WTC11 (cell line): ENCODE measurements around the gene USP49. TPM values are rescaled to one million over a fixed set of nuclear protein-coding genes. Genes with fewer than 3 reads are reported as not detected.
A peak's percentile ranks its signal among the peaks of the same experiment; 100 is the strongest.

Source experiments
- ATAC-seq: fragments of 200-7000 bp; cut with Tn5 transposase; 2 replicates; pipeline ENCODE4 v1.10.0; 2021; ENCODE audit warnings: mild to moderate bottlenecking, moderate library complexity
- CTCF ChIA-PET: fragments of 300-600 bp; sonication (Branson Sonifier 250); formaldehyde crosslinking; loops from one replicate; lab custom pipeline; 2021; ENCODE audit warnings: antibody characterized with exemption; lab: Charles Lee
- POLR2A ChIA-PET: fragments of 350-600 bp; sonication (Branson Sonifier 250); formaldehyde crosslinking; loops from one replicate; lab custom pipeline; 2021; ENCODE audit warnings: antibody characterized with exemption; lab: Charles Lee
- DNase-seq: peaks from one replicate; pipeline ENCODE4 v3.0.0; 2021; ENCODE audit warnings: low spot score
- H3K27ac Mint-ChIP-seq: 2 replicates; pipeline ENCODE4 v1.8.0; 2021; ENCODE audit warnings: mixed read lengths
- H3K27me3 Mint-ChIP-seq: 2 replicates; pipeline ENCODE4 v1.8.0; 2021; ENCODE audit warnings: low read depth, mild to moderate bottlenecking, moderate library complexity, mixed read lengths
- H3K36me3 Mint-ChIP-seq: 2 replicates; pipeline ENCODE4 v1.8.0; 2021; ENCODE audit warnings: mixed read lengths
- H3K4me1 Mint-ChIP-seq: 2 replicates; pipeline ENCODE4 v1.8.0; 2022; ENCODE audit warnings: mixed read lengths
- H3K4me3 Mint-ChIP-seq: 2 replicates; pipeline ENCODE4 v1.8.0; 2021; ENCODE audit warnings: mild to moderate bottlenecking, moderate library complexity, mixed read lengths
- H3K9me3 Mint-ChIP-seq: 2 replicates; pipeline ENCODE4 v1.8.0; 2021; ENCODE audit warnings: mixed read lengths
- AFF4 ChIP-seq: sonication (generic); formaldehyde crosslinking; IDR thresholded peaks from 2 replicates; pipeline ENCODE4 v1.8.1; 2023; ENCODE audit warnings: mild to moderate bottlenecking, missing genetic modification reagents, borderline replicate concordance
- CREB1 ChIP-seq: sonication (generic); formaldehyde crosslinking; IDR thresholded peaks from 2 replicates; pipeline ENCODE4 v1.8.0; 2023; ENCODE audit warnings: mild to moderate bottlenecking, missing genetic modification reagents
- ERG ChIP-seq: fragments of 250-450 bp; sonication (Bioruptor Pico); IDR thresholded peaks from 2 replicates; pipeline ENCODE4 v1.8.0; 2021; ENCODE audit warnings: mild to moderate bottlenecking
- ESRRA ChIP-seq: sonication (generic); formaldehyde crosslinking; IDR thresholded peaks from 2 replicates; pipeline ENCODE4 v1.8.1; 2022; ENCODE audit warnings: mild to moderate bottlenecking, missing genetic modification reagents, borderline replicate concordance
- FOXJ3 ChIP-seq: sonication (generic); formaldehyde crosslinking; IDR thresholded peaks from 2 replicates; pipeline ENCODE4 v1.9.0; 2021; ENCODE audit warnings: missing genetic modification reagents, mild to moderate bottlenecking, borderline replicate concordance
- FOXK1 ChIP-seq: sonication (generic); formaldehyde crosslinking; IDR thresholded peaks from 2 replicates; pipeline ENCODE4 v1.8.0; 2022; ENCODE audit warnings: mild to moderate bottlenecking, moderate library complexity, missing genetic modification reagents
- GABPB1 ChIP-seq: sonication (generic); formaldehyde crosslinking; IDR thresholded peaks from 2 replicates; pipeline ENCODE4 v1.8.1; 2023; ENCODE audit warnings: mild to moderate bottlenecking, missing genetic modification reagents
- GRHL2 ChIP-seq: fragments of 250-450 bp; sonication (Bioruptor Pico); IDR thresholded peaks from 2 replicates; pipeline ENCODE4 v1.8.0; 2022; ENCODE audit warnings: mild to moderate bottlenecking, moderate library complexity; ENCODE audit not compliant: insufficient replicate concordance, severe bottlenecking
- KAT7 ChIP-seq: sonication (generic); formaldehyde crosslinking; IDR thresholded peaks from 2 replicates; pipeline ENCODE4 v1.8.1; 2023; ENCODE audit warnings: missing genetic modification reagents, mild to moderate bottlenecking, borderline replicate concordance
- MLX ChIP-seq: sonication (generic); formaldehyde crosslinking; IDR thresholded peaks from 2 replicates; pipeline ENCODE4 v1.8.1; 2023; ENCODE audit warnings: mild to moderate bottlenecking, missing genetic modification reagents, moderate library complexity
- NFATC4 ChIP-seq: fragments of 250-450 bp; sonication (Bioruptor Pico); IDR thresholded peaks from 2 replicates; pipeline ENCODE4 v1.9.0; 2021; ENCODE audit warnings: mild to moderate bottlenecking
- SOX15 ChIP-seq: fragments of 250-450 bp; sonication (Bioruptor Pico); IDR thresholded peaks from 2 replicates; pipeline ENCODE4 v1.9.0; 2021; ENCODE audit warnings: mild to moderate bottlenecking
- ZNF121 ChIP-seq: sonication (generic); formaldehyde crosslinking; IDR thresholded peaks from 2 replicates; pipeline ENCODE4 v1.8.0; 2023; ENCODE audit warnings: missing genetic modification reagents
- ZSCAN18 ChIP-seq: fragments of 250-450 bp; sonication (Bioruptor Pico); IDR thresholded peaks from 2 replicates; pipeline ENCODE4 v2.1.2; 2022; ENCODE audit warnings: mild to moderate bottlenecking, moderate library complexity
- total RNA-seq: library from RNA; stranded (reverse); gene quantifications from 3 replicates; pipeline ENCODE4 v1.2.3, GENCODE V29; 2021
- TF ChIP-seq, protein P1 (sequence below): fragments of 200-600 bp; IDR thresholded peaks from 2 replicates; pipeline ENCODE4 v1.8.0; 2022; ENCODE audit warnings: antibody characterized with exemption
- TF ChIP-seq, protein P2 (sequence below): sonication (generic); formaldehyde crosslinking; IDR thresholded peaks from 2 replicates; pipeline ENCODE4 v1.8.0; 2022; ENCODE audit warnings: missing genetic modification reagents
- TF ChIP-seq, protein P3 (sequence below): sonication (generic); formaldehyde crosslinking; IDR thresholded peaks from 2 replicates; pipeline ENCODE4 v1.8.0; 2022; ENCODE audit warnings: mild to moderate bottlenecking, missing genetic modification reagents
- TF ChIP-seq, protein P4 (sequence below): sonication (generic); formaldehyde crosslinking; IDR thresholded peaks from 2 replicates; pipeline ENCODE4 v1.8.1; 2022; ENCODE audit warnings: low read depth, mild to moderate bottlenecking, moderate library complexity, missing genetic modification reagents, borderline replicate concordance
- TF ChIP-seq, protein P5 (sequence below): sonication (generic); formaldehyde crosslinking; IDR thresholded peaks from 2 replicates; pipeline ENCODE4 v1.8.1; 2023; ENCODE audit warnings: mild to moderate bottlenecking, missing genetic modification reagents, moderate library complexity

USP49 gene
- total RNA-seq, 1 experiment from 2014 or later, result 18.4 TPM

DNA sequence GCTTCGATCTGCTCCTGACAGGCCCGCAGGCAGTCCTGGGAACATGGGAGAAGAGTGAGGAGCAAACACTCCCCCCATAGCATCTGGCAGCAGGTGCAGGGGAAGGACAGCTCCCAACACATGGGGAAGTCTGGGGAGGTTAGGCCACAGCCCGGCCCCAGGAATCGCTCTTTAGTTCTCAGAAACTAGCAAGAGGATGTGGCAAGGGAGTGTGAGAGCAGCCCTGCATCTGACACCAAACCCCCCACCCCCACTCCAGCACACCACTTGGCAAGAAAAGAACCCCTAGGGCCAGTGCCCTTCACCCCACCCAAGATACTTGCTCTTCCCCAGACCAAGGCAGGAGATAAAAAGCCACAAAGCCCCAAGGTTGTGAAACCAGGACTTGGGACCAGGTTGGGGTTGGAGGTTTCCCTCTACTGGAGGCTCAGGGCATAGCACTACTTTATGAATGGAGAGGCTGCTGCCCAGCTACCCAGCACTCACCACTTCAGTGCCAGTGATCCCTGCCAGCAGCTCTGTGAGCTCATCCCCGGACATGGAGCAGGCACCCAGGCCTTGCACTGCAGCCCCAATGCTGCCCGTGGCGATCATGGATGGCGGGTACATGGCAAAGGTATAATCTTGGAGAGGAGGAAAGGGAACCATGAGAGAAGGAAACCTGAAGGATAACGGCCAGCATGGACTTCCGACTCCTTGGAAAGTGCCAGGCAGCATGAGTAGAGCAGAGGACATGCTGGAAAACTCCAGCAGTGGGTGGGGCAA lies 41.1 kb upstream of the USP49 start (continued):
- TF ChIP-seq, protein P1, sequence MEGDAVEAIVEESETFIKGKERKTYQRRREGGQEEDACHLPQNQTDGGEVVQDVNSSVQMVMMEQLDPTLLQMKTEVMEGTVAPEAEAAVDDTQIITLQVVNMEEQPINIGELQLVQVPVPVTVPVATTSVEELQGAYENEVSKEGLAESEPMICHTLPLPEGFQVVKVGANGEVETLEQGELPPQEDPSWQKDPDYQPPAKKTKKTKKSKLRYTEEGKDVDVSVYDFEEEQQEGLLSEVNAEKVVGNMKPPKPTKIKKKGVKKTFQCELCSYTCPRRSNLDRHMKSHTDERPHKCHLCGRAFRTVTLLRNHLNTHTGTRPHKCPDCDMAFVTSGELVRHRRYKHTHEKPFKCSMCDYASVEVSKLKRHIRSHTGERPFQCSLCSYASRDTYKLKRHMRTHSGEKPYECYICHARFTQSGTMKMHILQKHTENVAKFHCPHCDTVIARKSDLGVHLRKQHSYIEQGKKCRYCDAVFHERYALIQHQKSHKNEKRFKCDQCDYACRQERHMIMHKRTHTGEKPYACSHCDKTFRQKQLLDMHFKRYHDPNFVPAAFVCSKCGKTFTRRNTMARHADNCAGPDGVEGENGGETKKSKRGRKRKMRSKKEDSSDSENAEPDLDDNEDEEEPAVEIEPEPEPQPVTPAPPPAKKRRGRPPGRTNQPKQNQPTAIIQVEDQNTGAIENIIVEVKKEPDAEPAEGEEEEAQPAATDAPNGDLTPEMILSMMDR, result peak; percentile 77
- no peak for TF ChIP-seq GRHL2 (CRISPR knock-in tag)
- 0 out of 2 replicates have a peak, but pooled peaks have one; percentile 8 for TF ChIP-seq NFATC4 (CRISPR knock-in tag)

DNA sequence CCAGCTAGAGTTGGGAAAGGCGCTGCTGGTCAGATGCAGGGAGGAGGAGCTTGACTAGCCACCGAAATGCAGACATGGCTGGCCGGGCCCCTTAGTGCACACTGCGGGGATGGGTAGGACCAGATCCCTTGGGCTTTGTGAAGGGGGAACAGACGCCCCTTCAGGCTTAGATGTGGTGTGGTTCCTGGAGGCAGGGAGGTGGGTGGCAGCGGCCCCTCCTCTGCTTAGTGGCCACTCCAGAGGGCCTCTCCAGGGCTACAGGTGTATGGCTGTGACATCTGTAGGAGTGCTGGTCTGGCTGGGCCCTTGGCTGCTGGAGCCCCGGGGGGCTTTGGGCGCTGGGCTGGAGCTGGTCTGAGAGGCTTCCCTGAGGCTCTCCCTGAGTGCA lies 40.5 kb upstream of the USP49 start:
- ATAC-seq (no peak; the same call in 1 of the 2 replicates), DNase-seq (peak; percentile 19)
- Mint-ChIP-seq H3K27ac (no peak overlapping the region), H3K27me3 (no peaks in the 10 kb centered on the region), H3K36me3 (peaks cover 34% of the 10 kb centered on the region), H3K4me3 (no peak overlapping the region), H3K4me1 (peaks cover 26% of the 10 kb centered on the region), H3K9me3 (no peaks in the 10 kb centered on the region)
- POLR2A ChIA-PET, result interaction anchor here (2.3 kb wide), 1 partner anchor 15 kb away, joined by 7 read pairs; the partner anchor contains the start of genes BYSL and MED20
- CTCF ChIA-PET, result interaction anchor here (0.6 to 8.9 kb wide), 17 partner anchors 9 to 169 kb away, joined by 3 to 112 read pairs (median 5); partner anchors contain the start of genes BYSL, MED20 and TOMM6
- TF ChIP-seq ESRRA (CRISPR knock-in tag), result no peak
- TF ChIP-seq, protein P2, sequence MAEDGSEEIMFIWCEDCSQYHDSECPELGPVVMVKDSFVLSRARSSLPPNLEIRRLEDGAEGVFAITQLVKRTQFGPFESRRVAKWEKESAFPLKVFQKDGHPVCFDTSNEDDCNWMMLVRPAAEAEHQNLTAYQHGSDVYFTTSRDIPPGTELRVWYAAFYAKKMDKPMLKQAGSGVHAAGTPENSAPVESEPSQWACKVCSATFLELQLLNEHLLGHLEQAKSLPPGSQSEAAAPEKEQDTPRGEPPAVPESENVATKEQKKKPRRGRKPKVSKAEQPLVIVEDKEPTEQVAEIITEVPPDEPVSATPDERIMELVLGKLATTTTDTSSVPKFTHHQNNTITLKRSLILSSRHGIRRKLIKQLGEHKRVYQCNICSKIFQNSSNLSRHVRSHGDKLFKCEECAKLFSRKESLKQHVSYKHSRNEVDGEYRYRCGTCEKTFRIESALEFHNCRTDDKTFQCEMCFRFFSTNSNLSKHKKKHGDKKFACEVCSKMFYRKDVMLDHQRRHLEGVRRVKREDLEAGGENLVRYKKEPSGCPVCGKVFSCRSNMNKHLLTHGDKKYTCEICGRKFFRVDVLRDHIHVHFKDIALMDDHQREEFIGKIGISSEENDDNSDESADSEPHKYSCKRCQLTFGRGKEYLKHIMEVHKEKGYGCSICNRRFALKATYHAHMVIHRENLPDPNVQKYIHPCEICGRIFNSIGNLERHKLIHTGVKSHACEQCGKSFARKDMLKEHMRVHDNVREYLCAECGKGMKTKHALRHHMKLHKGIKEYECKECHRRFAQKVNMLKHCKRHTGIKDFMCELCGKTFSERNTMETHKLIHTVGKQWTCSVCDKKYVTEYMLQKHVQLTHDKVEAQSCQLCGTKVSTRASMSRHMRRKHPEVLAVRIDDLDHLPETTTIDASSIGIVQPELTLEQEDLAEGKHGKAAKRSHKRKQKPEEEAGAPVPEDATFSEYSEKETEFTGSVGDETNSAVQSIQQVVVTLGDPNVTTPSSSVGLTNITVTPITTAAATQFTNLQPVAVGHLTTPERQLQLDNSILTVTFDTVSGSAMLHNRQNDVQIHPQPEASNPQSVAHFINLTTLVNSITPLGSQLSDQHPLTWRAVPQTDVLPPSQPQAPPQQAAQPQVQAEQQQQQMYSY (CRISPR knock-in tag), result no peak
- TF ChIP-seq FOXK1 (CRISPR knock-in tag), result no peak
- TF ChIP-seq FOXJ3, result no peak
- TF ChIP-seq, protein P3, sequence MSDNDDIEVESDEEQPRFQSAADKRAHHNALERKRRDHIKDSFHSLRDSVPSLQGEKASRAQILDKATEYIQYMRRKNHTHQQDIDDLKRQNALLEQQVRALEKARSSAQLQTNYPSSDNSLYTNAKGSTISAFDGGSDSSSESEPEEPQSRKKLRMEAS (CRISPR knock-in tag), result no peak
- no peak for TF ChIP-seq CREB1
- TF ChIP-seq, protein P4, sequence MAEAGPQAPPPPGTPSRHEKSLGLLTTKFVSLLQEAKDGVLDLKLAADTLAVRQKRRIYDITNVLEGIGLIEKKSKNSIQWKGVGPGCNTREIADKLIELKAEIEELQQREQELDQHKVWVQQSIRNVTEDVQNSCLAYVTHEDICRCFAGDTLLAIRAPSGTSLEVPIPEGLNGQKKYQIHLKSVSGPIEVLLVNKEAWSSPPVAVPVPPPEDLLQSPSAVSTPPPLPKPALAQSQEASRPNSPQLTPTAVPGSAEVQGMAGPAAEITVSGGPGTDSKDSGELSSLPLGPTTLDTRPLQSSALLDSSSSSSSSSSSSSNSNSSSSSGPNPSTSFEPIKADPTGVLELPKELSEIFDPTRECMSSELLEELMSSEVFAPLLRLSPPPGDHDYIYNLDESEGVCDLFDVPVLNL (CRISPR knock-in tag), result no peak
- TF ChIP-seq MLX (CRISPR knock-in tag), result no peak
- no peak for TF ChIP-seq ZSCAN18 (CRISPR knock-in tag)
- no peak for TF ChIP-seq KAT7 (CRISPR knock-in tag)
- TF ChIP-seq, protein P5, sequence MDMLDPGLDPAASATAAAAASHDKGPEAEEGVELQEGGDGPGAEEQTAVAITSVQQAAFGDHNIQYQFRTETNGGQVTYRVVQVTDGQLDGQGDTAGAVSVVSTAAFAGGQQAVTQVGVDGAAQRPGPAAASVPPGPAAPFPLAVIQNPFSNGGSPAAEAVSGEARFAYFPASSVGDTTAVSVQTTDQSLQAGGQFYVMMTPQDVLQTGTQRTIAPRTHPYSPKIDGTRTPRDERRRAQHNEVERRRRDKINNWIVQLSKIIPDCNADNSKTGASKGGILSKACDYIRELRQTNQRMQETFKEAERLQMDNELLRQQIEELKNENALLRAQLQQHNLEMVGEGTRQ (CRISPR knock-in tag), result no peak
- no peak for TF ChIP-seq AFF4
- no peak for TF ChIP-seq ERG
- no peak for TF ChIP-seq SOX15 (CRISPR knock-in tag)
- TF ChIP-seq GABPB1 (CRISPR knock-in tag), result no peak
- TF ChIP-seq ZNF121, result no peak
